ENCODE data around the gene MMADHC. TPM values are rescaled to one million over a fixed set of nuclear protein-coding genes. Genes with fewer than 3 reads are reported as not detected.

MMADHC gene
- total and polyA plus RNA-seq, 2 donors (not counting 1 experiment from before 2014, with no cell fraction given), result 26.8 to 55.9 TPM

DNA sequence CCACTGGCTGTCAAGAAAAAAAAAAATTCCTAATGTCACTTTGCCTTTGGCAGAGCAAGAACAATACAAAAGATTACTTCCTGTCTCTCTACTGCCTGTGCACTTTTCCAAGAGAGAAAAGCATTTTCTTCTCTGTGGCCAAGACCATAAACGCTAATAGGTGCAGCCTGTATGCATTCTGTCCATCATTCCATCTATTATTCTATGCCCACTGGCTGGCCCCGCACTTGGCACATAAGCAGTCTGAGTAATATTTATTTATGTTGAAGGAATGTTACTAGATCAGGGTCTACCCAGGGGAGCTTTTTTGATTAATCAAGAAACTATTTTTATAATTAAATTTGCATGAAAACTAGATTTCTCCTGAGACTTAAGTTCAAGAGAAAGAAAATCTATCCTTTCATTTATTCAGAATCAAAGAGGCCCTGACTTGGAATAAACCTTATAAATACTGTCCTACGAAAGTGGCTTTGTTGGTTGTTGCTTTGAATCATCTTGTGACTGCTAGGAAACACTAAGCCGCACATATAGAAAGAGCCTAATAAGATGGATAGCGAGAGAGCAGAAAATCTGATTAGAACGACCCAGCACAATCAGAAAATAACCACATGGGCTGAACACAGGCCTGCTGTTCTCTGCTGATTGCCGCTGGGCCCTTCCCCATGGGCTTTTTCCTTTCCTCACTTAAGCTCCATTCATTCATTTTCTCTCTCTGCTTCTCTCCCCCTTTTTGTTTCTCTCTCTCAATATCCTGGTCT, 59.4 kb downstream of the MMADHC start:
- ATAC-seq (ENCODE audit: low read depth), result no peak
- Histone ChIP-seq H3K4me3 (ENCODE audit: control extremely low read depth in 1 of 5, extremely low read depth in 1 of 5, insufficient read depth in 1 of 5, low read depth in 2 of 5, low read length in 4 of 5) (no peak overlapping the region), H3K36me3 (replicated peaks in 1 of 2; ENCODE audit: control extremely low read depth in 1 of 2, control insufficient read depth in 1 of 2, extremely low read depth in 1 of 2, insufficient read depth in 2 of 2, low read length in 1 of 2) (no peaks in the 10 kb centered on the region), H3K27ac (ENCODE audit: low read length in 2 of 2) (no peak overlapping the region), H2AFZ (ENCODE audit: insufficient read depth, low read depth, low read length, poor library complexity, severe bottlenecking) (no peak overlapping the region), H3K27me3 (replicated peaks in 1 of 4; ENCODE audit: control extremely low read depth in 1 of 4, control insufficient read depth in 3 of 4, insufficient read depth in 4 of 4, low read length in 3 of 4) (no peaks in the 10 kb centered on the region), H3K4me1 (ENCODE audit: control insufficient read depth in 2 of 2, insufficient read depth in 2 of 2, low read length in 2 of 2) (no peaks in the 10 kb centered on the region), H3K4me2 (replicated peaks; ENCODE audit: low read depth, low read length, poor library complexity, severe bottlenecking) (no peak overlapping the region), H3K9ac (ENCODE audit: low read length) (no peak overlapping the region), H4K20me1 (ENCODE audit: control insufficient read depth, insufficient read depth, low read length, poor library complexity, severe bottlenecking) (no peaks in the 10 kb centered on the region), H3K79me2 (ENCODE audit: control insufficient read depth, insufficient read depth, low read length) (no peaks in the 10 kb centered on the region), H3K9me3 (ENCODE audit: control extremely low read depth in 1 of 3, control insufficient read depth in 2 of 3, insufficient read depth in 1 of 3, low read length in 2 of 3) (peaks cover 0 to 9% (median 0%) of the 10 kb centered on the region in 3 donors)
- intact Hi-C loops (cut with micrococcal nuclease), result no loop called here
- 79% methylated on average over 4 of the region's 7 CpGs for WGBS (ENCODE audit: insufficient coverage)
- Mint-ChIP-seq H3K4me3 (no peak overlapping the region), H3K27ac (no peak overlapping the region), H3K9me3 (ENCODE audit: insufficient read depth) (peaks cover 5% of the 10 kb centered on the region), H3K27me3 (peaks cover 19% of the 10 kb centered on the region), H3K4me1 (no peaks in the 10 kb centered on the region)
- no peak for DNase-seq
- TF ChIP-seq EZH2 (IDR thresholded peaks at IDR 0.05; ENCODE audit: borderline replicate concordance, insufficient read depth, low read depth, low read length, poor library complexity, severe bottlenecking), result no peak
- TF ChIP-seq, protein P1, sequence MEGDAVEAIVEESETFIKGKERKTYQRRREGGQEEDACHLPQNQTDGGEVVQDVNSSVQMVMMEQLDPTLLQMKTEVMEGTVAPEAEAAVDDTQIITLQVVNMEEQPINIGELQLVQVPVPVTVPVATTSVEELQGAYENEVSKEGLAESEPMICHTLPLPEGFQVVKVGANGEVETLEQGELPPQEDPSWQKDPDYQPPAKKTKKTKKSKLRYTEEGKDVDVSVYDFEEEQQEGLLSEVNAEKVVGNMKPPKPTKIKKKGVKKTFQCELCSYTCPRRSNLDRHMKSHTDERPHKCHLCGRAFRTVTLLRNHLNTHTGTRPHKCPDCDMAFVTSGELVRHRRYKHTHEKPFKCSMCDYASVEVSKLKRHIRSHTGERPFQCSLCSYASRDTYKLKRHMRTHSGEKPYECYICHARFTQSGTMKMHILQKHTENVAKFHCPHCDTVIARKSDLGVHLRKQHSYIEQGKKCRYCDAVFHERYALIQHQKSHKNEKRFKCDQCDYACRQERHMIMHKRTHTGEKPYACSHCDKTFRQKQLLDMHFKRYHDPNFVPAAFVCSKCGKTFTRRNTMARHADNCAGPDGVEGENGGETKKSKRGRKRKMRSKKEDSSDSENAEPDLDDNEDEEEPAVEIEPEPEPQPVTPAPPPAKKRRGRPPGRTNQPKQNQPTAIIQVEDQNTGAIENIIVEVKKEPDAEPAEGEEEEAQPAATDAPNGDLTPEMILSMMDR (IDR thresholded peaks at IDR 0.05), result no peak
- POLR2A ChIA-PET, result no interaction called here
- CTCF ChIA-PET, result no interaction called here

DNA sequence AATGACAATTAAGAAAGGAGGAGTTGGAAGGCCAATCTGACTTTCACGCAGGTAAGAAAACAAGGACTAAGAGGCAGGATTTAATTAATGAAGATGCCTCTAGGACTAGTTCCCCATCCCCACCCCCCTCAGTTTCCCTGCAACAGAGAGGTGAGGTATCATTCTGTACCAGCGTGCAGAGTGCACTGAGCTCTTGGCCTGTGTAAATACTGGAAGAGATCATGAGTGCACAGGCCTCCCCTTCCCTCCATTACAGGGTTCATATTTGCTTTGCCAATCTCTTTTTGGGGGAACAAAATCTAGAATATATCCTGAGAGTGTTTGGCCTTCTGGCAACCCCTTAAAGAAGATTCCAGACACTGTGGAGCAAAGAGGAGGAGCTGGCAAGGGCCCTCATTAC, 60.9 kb downstream of the MMADHC start:
- CTCF ChIA-PET, result no interaction called here
- Histone ChIP-seq H3K36me3 (replicated peaks in 1 of 2; ENCODE audit: control extremely low read depth in 1 of 2, control insufficient read depth in 1 of 2, extremely low read depth in 1 of 2, insufficient read depth in 2 of 2, low read length in 1 of 2) (no peaks in the 10 kb centered on the region), H4K20me1 (ENCODE audit: control insufficient read depth, insufficient read depth, low read length, poor library complexity, severe bottlenecking) (no peaks in the 10 kb centered on the region), H3K79me2 (ENCODE audit: control insufficient read depth, insufficient read depth, low read length) (no peaks in the 10 kb centered on the region), H2AFZ (ENCODE audit: insufficient read depth, low read depth, low read length, poor library complexity, severe bottlenecking) (no peak overlapping the region), H3K9me3 (ENCODE audit: control extremely low read depth in 1 of 3, control insufficient read depth in 2 of 3, insufficient read depth in 1 of 3, low read length in 2 of 3) (peaks cover 0 to 9% (median 0%) of the 10 kb centered on the region in 3 donors), H3K27ac (ENCODE audit: low read length in 2 of 2) (no peak overlapping the region), H3K4me3 (ENCODE audit: control extremely low read depth in 1 of 5, extremely low read depth in 1 of 5, insufficient read depth in 1 of 5, low read depth in 2 of 5, low read length in 4 of 5) (no peak overlapping the region), H3K4me2 (replicated peaks; ENCODE audit: low read depth, low read length, poor library complexity, severe bottlenecking) (no peak overlapping the region), H3K27me3 (replicated peaks in 1 of 4; ENCODE audit: control extremely low read depth in 1 of 4, control insufficient read depth in 3 of 4, insufficient read depth in 4 of 4, low read length in 3 of 4) (no peaks in the 10 kb centered on the region), H3K9ac (ENCODE audit: low read length) (no peak overlapping the region), H3K4me1 (ENCODE audit: control insufficient read depth in 2 of 2, insufficient read depth in 2 of 2, low read length in 2 of 2) (no peaks in the 10 kb centered on the region)
- H3K27me3 Mint-ChIP-seq, result peaks cover 19% of the 10 kb centered on the region
- TF ChIP-seq EZH2 (IDR thresholded peaks at IDR 0.05; ENCODE audit: borderline replicate concordance, insufficient read depth, low read depth, low read length, poor library complexity, severe bottlenecking), result no peak
- TF ChIP-seq, protein P1 (IDR thresholded peaks at IDR 0.05), result no peak
- POLR2A ChIA-PET, result no interaction called here
- no peaks in the 10 kb centered on the region for H3K4me1 Mint-ChIP-seq
- ATAC-seq (ENCODE audit: low read depth) (no peak), DNase-seq (no peak)
- H3K4me3 Mint-ChIP-seq, result no peak overlapping the region
- no CpG with 5 or more reads among the region's 2 CpGs for WGBS (ENCODE audit: insufficient coverage)
- intact Hi-C loops (cut with micrococcal nuclease), result no loop called here
- peaks cover 5% of the 10 kb centered on the region for H3K9me3 Mint-ChIP-seq (ENCODE audit: insufficient read depth)
- no peak overlapping the region for H3K27ac Mint-ChIP-seq

Measured in B cell (primary cell).